Measurements from ENCODE around the gene NFIC. TPM values are rescaled to one million over a fixed set of nuclear protein-coding genes. Genes with fewer than 3 reads are reported as not detected.

Gene NFIC
- polyA plus RNA-seq (2011; rRNA removed) = 2.6 and 4.7 TPM in 2 replicates
- 8.9 and 14.2 TPM in 2 replicates for polyA plus RNA-seq (2012; cell fraction: cytosol; rRNA removed)
- polyA plus RNA-seq (2012; cell fraction: nucleus; rRNA removed) = 20.1 and 22.9 TPM in 2 replicates
- 34.6 to 36.4 TPM (median 34.9 TPM) in 3 replicates for polyA plus RNA-seq (2017; fragmentation: RNase III; extraction: RNeasy Plus Mini Kit Qiagen cat#74134 plus additional on column Dnase treatment)
- 10.5 and 14.6 TPM in 2 replicates for polyA minus RNA-seq (2011; rRNA and poly(A)+ RNA removed)

DNA sequence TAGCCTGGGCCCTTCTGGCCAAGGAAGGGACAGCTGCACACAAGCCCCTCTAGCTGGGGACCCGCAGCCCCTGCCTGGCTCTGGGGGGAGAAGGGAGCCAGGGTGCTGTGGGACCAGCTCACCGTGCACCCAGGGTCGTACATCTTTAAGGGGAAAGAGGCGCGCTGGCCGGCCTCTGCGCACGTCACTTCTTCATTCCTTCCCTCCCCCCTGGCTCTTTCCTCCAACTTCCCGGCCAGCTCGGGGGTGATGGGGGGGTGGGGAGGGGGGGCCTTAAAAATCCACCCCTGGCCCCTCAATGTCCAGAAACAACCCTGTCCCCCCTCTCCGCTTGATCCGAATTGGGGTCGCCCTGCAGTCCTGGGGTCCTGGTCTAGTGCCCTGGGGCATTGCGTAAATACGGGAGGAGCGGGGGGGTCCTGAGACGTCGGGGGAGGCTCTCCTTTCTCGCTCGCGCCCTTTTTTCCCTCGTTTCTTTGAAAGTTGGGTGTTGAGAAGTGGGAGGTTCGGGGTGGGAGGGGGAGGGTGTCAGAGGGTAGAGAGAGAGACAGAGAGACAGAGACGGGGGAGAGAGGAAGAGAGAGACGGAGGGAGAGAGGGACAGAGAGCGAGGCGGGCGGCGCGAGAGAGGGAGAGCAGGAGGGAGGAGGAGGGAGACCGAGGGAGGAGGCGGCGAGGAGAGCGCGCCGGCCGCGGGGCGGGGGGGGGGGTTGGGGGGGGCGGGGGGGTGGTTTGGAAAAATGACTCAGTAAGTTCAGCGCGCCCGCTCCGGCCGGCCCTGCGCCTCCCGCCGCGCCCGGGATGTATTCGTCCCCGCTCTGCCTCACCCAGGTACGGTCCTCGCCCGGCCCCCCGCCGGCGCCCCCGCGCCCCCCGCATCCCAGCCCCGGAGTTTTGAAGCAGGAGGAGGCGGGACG, at the start of gene NFIC:
Gene NFIC (plus strand): TSS at position 748 of the 917 bp plus-strand sequence. CDS start 54 bp downstream, at position 802.
- FAIRE-seq (no peak), DNase-seq (ENCODE audit: low read depth in 1 of 2, low spot score in 1 of 2) (peak in 1 of 2 experiments; percentile 87), ATAC-seq (peak; percentile 64 to 71)
- peak within 1 kb of the TSS; percentile 99 to 100 for H3K27ac ChIP-seq
- peaks cover 59% of the 10 kb centered on the region for H3K4me1 ChIP-seq
- H3K4me3 ChIP-seq = peak within 1 kb of the TSS; percentile 83
- peak within 1 kb of the TSS; percentile 99 for H3K4me2 ChIP-seq
- CTCF ChIA-PET = interaction anchor here (0.8 to 3.1 kb wide), 6 partner anchors 18 to 106 kb away, joined by 3 to 18 read pairs (median 4); no protein-coding TSS in a partner anchor
- POLR2A ChIA-PET = interaction anchor here (0.7 to 0.8 kb wide), 4 partner anchors 31 to 54 kb away, joined by 3 to 4 read pairs (median 4); no protein-coding TSS in a partner anchor
- no peaks in the 10 kb centered on the region for H3K9me3 ChIP-seq
- 9% methylated on average over 13 of the region's 64 CpGs for WGBS (ENCODE audit: missing lambda C conversion rate)
- TF ChIP-seq MAFK (IDR thresholded peaks at IDR 0.05; ENCODE audit: partially characterized antibody) (no peak), JUNB (IDR thresholded peaks at IDR 0.05) (no peak), FOSL2 (IDR thresholded peaks at IDR 0.05) (peak; percentile 19; the same call in 1 of the 2 replicates), FOSL2 (CRISPR knock-in tag; IDR thresholded peaks at IDR 0.05) (no peak), NPAS2 (CRISPR knock-in tag; IDR thresholded peaks at IDR 0.05; ENCODE audit: borderline replicate concordance) (no peak), HOXA7 (CRISPR knock-in tag; IDR thresholded peaks at IDR 0.05) (no peak), MYC (IDR thresholded peaks at IDR 0.05; ENCODE audit: borderline replicate concordance, low read length) (no peak), HOXB5 (CRISPR knock-in tag; IDR thresholded peaks at IDR 0.05) (no peak), KDM1A (IDR thresholded peaks at IDR 0.05; ENCODE audit: low read depth) (0 out of 2 replicates have a peak, but pooled peaks have one; percentile 9), NFE2L2 (conservative IDR thresholded peaks at IDR 0.05; ENCODE audit: low read length) (no peak), HEYL (CRISPR knock-in tag; IDR thresholded peaks at IDR 0.05) (no peak), MAZ (IDR thresholded peaks at IDR 0.05; ENCODE audit: borderline replicate concordance, low read depth, low read length) (no peak), HDAC2 (IDR thresholded peaks at IDR 0.05) (no peak), ESRRA (IDR thresholded peaks at IDR 0.05; ENCODE audit: borderline replicate concordance, low read length) (no peak), EHMT2 (IDR thresholded peaks at IDR 0.05; ENCODE audit: low read depth) (no peak), NR3C1 (IDR thresholded peaks at IDR 0.05) (no peak), PHF8 (IDR thresholded peaks at IDR 0.05; ENCODE audit: borderline replicate concordance, low read depth) (no peak), GATA3 (IDR thresholded peaks at IDR 0.05; ENCODE audit: borderline replicate concordance) (0 out of 2 replicates have a peak, but pooled peaks have one; percentile 4), FOSB (CRISPR knock-in tag; IDR thresholded peaks at IDR 0.05) (no peak), CHD2 (IDR thresholded peaks at IDR 0.05; ENCODE audit: low read length, partially characterized antibody) (no peak), JUN (IDR thresholded peaks at IDR 0.05) (peak in 1 of 2 experiments; percentile 68; a peak in 2 of 5 replicates)
- TF ChIP-seq, protein P1, sequence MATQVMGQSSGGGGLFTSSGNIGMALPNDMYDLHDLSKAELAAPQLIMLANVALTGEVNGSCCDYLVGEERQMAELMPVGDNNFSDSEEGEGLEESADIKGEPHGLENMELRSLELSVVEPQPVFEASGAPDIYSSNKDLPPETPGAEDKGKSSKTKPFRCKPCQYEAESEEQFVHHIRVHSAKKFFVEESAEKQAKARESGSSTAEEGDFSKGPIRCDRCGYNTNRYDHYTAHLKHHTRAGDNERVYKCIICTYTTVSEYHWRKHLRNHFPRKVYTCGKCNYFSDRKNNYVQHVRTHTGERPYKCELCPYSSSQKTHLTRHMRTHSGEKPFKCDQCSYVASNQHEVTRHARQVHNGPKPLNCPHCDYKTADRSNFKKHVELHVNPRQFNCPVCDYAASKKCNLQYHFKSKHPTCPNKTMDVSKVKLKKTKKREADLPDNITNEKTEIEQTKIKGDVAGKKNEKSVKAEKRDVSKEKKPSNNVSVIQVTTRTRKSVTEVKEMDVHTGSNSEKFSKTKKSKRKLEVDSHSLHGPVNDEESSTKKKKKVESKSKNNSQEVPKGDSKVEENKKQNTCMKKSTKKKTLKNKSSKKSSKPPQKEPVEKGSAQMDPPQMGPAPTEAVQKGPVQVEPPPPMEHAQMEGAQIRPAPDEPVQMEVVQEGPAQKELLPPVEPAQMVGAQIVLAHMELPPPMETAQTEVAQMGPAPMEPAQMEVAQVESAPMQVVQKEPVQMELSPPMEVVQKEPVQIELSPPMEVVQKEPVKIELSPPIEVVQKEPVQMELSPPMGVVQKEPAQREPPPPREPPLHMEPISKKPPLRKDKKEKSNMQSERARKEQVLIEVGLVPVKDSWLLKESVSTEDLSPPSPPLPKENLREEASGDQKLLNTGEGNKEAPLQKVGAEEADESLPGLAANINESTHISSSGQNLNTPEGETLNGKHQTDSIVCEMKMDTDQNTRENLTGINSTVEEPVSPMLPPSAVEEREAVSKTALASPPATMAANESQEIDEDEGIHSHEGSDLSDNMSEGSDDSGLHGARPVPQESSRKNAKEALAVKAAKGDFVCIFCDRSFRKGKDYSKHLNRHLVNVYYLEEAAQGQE (IDR thresholded peaks at IDR 0.05) = no peak
- TF ChIP-seq, protein P2, sequence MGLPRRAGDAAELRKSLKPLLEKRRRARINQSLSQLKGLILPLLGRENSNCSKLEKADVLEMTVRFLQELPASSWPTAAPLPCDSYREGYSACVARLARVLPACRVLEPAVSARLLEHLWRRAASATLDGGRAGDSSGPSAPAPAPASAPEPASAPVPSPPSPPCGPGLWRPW (IDR thresholded peaks at IDR 0.05) = no peak
- TF ChIP-seq, protein P3, sequence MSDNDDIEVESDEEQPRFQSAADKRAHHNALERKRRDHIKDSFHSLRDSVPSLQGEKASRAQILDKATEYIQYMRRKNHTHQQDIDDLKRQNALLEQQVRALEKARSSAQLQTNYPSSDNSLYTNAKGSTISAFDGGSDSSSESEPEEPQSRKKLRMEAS (IDR thresholded peaks at IDR 0.05) = 0 out of 2 replicates have a peak, but pooled peaks have one; percentile 6
- TF ChIP-seq, protein P4, sequence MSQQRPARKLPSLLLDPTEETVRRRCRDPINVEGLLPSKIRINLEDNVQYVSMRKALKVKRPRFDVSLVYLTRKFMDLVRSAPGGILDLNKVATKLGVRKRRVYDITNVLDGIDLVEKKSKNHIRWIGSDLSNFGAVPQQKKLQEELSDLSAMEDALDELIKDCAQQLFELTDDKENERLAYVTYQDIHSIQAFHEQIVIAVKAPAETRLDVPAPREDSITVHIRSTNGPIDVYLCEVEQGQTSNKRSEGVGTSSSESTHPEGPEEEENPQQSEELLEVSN (IDR thresholded peaks at IDR 0.05; ENCODE audit: borderline replicate concordance, low read depth) = no peak
- TF ChIP-seq, protein P5, sequence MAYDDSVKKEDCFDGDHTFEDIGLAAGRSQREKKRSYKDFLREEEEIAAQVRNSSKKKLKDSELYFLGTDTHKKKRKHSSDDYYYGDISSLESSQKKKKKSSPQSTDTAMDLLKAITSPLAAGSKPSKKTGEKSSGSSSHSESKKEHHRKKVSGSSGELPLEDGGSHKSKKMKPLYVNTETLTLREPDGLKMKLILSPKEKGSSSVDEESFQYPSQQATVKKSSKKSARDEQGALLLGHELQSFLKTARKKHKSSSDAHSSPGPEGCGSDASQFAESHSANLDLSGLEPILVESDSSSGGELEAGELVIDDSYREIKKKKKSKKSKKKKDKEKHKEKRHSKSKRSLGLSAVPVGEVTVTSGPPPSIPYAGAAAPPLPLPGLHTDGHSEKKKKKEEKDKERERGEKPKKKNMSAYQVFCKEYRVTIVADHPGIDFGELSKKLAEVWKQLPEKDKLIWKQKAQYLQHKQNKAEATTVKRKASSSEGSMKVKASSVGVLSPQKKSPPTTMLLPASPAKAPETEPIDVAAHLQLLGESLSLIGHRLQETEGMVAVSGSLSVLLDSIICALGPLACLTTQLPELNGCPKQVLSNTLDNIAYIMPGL (CRISPR knock-in tag; IDR thresholded peaks at IDR 0.05; ENCODE audit: borderline replicate concordance) = no peak
- TF ChIP-seq, protein P6, sequence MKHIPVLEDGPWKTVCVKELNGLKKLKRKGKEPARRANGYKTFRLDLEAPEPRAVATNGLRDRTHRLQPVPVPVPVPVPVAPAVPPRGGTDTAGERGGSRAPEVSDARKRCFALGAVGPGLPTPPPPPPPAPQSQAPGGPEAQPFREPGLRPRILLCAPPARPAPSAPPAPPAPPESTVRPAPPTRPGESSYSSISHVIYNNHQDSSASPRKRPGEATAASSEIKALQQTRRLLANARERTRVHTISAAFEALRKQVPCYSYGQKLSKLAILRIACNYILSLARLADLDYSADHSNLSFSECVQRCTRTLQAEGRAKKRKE (CRISPR knock-in tag; IDR thresholded peaks at IDR 0.05; ENCODE audit: low read depth) = no peak
- TF ChIP-seq, protein P7, sequence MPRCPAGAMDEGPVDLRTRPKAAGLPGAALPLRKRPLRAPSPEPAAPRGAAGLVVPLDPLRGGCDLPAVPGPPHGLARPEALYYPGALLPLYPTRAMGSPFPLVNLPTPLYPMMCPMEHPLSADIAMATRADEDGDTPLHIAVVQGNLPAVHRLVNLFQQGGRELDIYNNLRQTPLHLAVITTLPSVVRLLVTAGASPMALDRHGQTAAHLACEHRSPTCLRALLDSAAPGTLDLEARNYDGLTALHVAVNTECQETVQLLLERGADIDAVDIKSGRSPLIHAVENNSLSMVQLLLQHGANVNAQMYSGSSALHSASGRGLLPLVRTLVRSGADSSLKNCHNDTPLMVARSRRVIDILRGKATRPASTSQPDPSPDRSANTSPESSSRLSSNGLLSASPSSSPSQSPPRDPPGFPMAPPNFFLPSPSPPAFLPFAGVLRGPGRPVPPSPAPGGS (IDR thresholded peaks at IDR 0.05) = no peak
- TF ChIP-seq, protein P8, sequence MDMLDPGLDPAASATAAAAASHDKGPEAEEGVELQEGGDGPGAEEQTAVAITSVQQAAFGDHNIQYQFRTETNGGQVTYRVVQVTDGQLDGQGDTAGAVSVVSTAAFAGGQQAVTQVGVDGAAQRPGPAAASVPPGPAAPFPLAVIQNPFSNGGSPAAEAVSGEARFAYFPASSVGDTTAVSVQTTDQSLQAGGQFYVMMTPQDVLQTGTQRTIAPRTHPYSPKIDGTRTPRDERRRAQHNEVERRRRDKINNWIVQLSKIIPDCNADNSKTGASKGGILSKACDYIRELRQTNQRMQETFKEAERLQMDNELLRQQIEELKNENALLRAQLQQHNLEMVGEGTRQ (IDR thresholded peaks at IDR 0.05) = no peak

Measured in A549 (cell line).